HEK293T (cell line): ENCODE data around the gene CISD3.

Experiments used
- CTCF ChIA-PET: fragments of 350-600 bp; formaldehyde crosslinking; extraction: SDS; loops from one replicate; lab custom pipeline; 2021; ENCODE audit warnings: antibody characterized with exemption, inconsistent platforms; lab: Yijun Ruan, JAX
- POLR2A ChIA-PET: fragments of 350-600 bp; formaldehyde crosslinking; extraction: SDS; loops from one replicate; lab custom pipeline; 2020; ENCODE audit warnings: antibody characterized with exemption, inconsistent platforms; lab: Yijun Ruan, JAX
- DNase-seq: peaks from one replicate; pipeline ENCODE4 v3.0.0; 2012; ENCODE audit warnings: mixed read lengths; ENCODE audit errors: extremely low spot score
- ARNT ChIP-seq: fragments of 450-650 bp; IDR thresholded peaks from 2 replicates; pipeline ENCODE4 v1.6.1; 2017; ENCODE audit warnings: mild to moderate bottlenecking
- BHLHE40 ChIP-seq: fragments of 450-650 bp; IDR thresholded peaks from 2 replicates; pipeline ENCODE4 v1.6.1; 2016; ENCODE audit warnings: mild to moderate bottlenecking, moderate library complexity, borderline replicate concordance
- CTBP1 ChIP-seq: fragments of 450-650 bp; IDR thresholded peaks from 2 replicates; pipeline ENCODE4 v1.6.1; 2016; ENCODE audit warnings: borderline replicate concordance
- ELF4 ChIP-seq: fragments of 450-650 bp; IDR thresholded peaks from 2 replicates; pipeline ENCODE4 v1.6.1; 2017; ENCODE audit warnings: antibody characterized with exemption
- FOXA1 ChIP-seq: fragments of 450-650 bp; IDR thresholded peaks from 2 replicates; pipeline ENCODE4 v1.6.1; 2016; ENCODE audit warnings: mild to moderate bottlenecking
- FOXK2 ChIP-seq: fragments of 450-650 bp; IDR thresholded peaks from 2 replicates; pipeline ENCODE4 v1.6.1; 2016; ENCODE audit warnings: mild to moderate bottlenecking
- FOXM1 ChIP-seq: fragments of 450-650 bp; IDR thresholded peaks from 2 replicates; pipeline ENCODE4 v1.6.1; 2017; ENCODE audit warnings: mild to moderate bottlenecking, borderline replicate concordance
- HDGF ChIP-seq: fragments of 450-650 bp; IDR thresholded peaks from 2 replicates; pipeline ENCODE4 v1.6.1; 2017; ENCODE audit warnings: antibody characterized with exemption, borderline replicate concordance
- L3MBTL2 ChIP-seq: fragments of 450-650 bp; conservative IDR thresholded peaks from 2 replicates; pipeline ENCODE4 v1.6.1; 2016; ENCODE audit warnings: mild to moderate bottlenecking
- LEF1 ChIP-seq: fragments of 450-650 bp; IDR thresholded peaks from 2 replicates; pipeline ENCODE4 v1.6.1; 2017; ENCODE audit warnings: mild to moderate bottlenecking, borderline replicate concordance
- NFRKB ChIP-seq: fragments of 450-650 bp; IDR thresholded peaks from 2 replicates; pipeline ENCODE4 v1.6.1; 2016; ENCODE audit warnings: mild to moderate bottlenecking, moderate library complexity
- PKNOX1 ChIP-seq: fragments of 450-650 bp; IDR thresholded peaks from 2 replicates; pipeline ENCODE4 v1.6.1; 2016
- SP1 ChIP-seq: fragments of 450-650 bp; IDR thresholded peaks from 2 replicates; pipeline ENCODE4 v1.6.1; 2017
- SUZ12 ChIP-seq: fragments of 450-650 bp; IDR thresholded peaks from 2 replicates; pipeline ENCODE4 v1.6.1; 2016; ENCODE audit warnings: mild to moderate bottlenecking
- TARDBP ChIP-seq: fragments of 450-650 bp; IDR thresholded peaks from 2 replicates; pipeline ENCODE4 v1.6.1; 2016
- ZNF384 ChIP-seq: fragments of 450-650 bp; IDR thresholded peaks from 2 replicates; pipeline ENCODE4 v1.6.1; 2016

CISD3 gene

DNA sequence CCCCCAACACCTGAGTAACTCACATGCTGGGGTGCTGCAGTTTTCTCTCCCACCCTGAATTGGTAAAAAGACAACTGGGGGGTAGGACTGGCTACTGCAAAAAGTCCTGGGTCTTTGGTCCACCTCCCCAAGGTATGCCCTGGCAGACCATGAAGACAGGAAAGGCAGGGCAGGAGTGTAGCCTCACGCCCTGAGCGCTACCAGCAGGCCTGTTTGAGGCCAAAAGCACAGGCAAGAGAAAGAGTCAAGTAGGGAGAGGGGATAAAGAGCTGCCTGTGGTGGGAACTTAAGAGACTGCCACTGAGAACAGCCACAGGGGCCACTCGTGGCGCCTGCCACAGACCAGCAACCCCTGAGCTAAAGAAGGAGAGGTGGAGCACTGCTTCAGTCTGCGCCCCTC lies 36.2 kb downstream of the CISD3 start:
- POLR2A ChIA-PET, result interaction anchor here (0.8 to 1.0 kb wide), 2 partner anchors 11 to 14 kb away, joined by 3 read pairs; partner anchors contain the start of gene PSMB3
- no peak for TF ChIP-seq SUZ12
- TF ChIP-seq NFRKB, result no peak
- TF ChIP-seq TARDBP, result no peak
- TF ChIP-seq FOXM1, result no peak
- TF ChIP-seq LEF1, result no peak
- TF ChIP-seq FOXK2, result no peak
- no peak for TF ChIP-seq ELF4

GRCh38 chr17:38768417-38768816 lies 38.3 kb downstream of the CISD3 start:
- ChIA-PET CTCF (no interaction called here), POLR2A (interaction anchor here (0.9 to 1.5 kb wide), 2 partner anchors 16 to 86 kb away, joined by 3 to 4 read pairs; partner anchors contain the start of gene PSMB3)

More for the DNA sequence above, 36.2 kb downstream of the CISD3 start:
- CTCF ChIA-PET, result no interaction called here
- no peak for DNase-seq

GRCh38 chr17:38773258-38773657 lies 43.1 kb downstream of the CISD3 start:
- POLR2A ChIA-PET, result no interaction called here
- DNase-seq, result no peak
- CTCF ChIA-PET, result no interaction called here
- no peak for TF ChIP-seq BHLHE40
- TF ChIP-seq PKNOX1, result no peak
- TF ChIP-seq ARNT, result no peak
- no peak for TF ChIP-seq HDGF
- TF ChIP-seq FOXM1, result no peak
- no peak for TF ChIP-seq FOXA1
- no peak for TF ChIP-seq ELF4
- no peak for TF ChIP-seq FOXK2
- TF ChIP-seq L3MBTL2, result no peak
- no peak for TF ChIP-seq NFRKB
- TF ChIP-seq SUZ12, result no peak
- TF ChIP-seq LEF1, result no peak
- no peak for TF ChIP-seq CTBP1
- TF ChIP-seq ZNF384, result no peak
- TF ChIP-seq TARDBP, result no peak

More at GRCh38 chr17:38768417-38768816, 38.3 kb downstream of the CISD3 start:
- TF ChIP-seq FOXM1 (no peak), HDGF (no peak), FOXA1 (no peak), SUZ12 (no peak), NFRKB (no peak), TARDBP (no peak), ELF4 (no peak), ARNT (no peak), LEF1 (no peak), CTBP1 (no peak), ZNF384 (no peak), FOXK2 (no peak), BHLHE40 (no peak), L3MBTL2 (no peak), SP1 (no peak)
- DNase-seq, result no peak

DNA sequence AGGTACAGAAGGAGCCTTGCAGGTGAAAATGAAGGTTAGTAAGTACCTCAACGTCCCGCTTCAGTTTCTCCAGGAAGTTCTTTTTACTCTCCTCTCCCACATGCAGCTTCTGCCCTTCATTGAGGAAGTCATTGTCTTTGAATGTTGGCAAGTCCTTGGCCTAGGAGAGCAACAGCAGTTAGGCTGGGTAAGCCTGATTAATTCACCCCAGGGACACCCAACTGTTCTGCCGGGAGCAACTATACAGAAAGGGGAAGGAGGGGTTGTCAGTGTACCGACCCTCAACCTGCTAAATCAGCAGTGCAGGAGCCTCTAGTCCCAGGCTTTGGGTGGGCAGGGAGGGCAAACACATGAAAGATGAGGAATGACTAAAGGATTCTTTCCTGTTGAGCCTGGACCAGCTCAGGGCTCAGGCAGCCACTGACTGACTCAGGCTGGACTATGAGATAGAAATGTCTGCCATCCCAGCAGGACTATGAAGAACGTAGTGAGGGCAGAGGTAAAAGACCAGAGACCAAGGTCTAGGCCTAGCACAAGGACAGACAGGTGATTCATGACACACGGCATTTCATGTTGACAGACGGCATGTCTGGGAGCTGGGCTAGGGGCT lies 47.6 kb downstream of the CISD3 start:
- ChIA-PET CTCF (interaction anchor here (0.6 kb wide), 1 partner anchor 25 kb away, joined by 3 read pairs; the partner anchor contains the start of gene PSMB3), POLR2A (interaction anchor here (1.3 kb wide), 1 partner anchor 11 kb away, joined by 3 read pairs; no protein-coding TSS in a partner anchor)
- DNase-seq, result no peak
- TF ChIP-seq L3MBTL2, result no peak
- TF ChIP-seq SP1, result no peak
- no peak for TF ChIP-seq SUZ12
- TF ChIP-seq LEF1, result no peak

- POLR2A ChIA-PET, result interaction anchor here (0.8 to 1.9 kb wide), 3 partner anchors 18 to 74 kb away, joined by 3 to 6 read pairs (median 3); partner anchors contain the start of gene RPL23
- no peak for TF ChIP-seq TARDBP
- no peak for TF ChIP-seq FOXA1
- TF ChIP-seq FOXK2, result no peak
- TF ChIP-seq ARNT, result no peak
- no peak for TF ChIP-seq ZNF384
- no peak for TF ChIP-seq NFRKB
- no peak for TF ChIP-seq SUZ12
- no peak for TF ChIP-seq L3MBTL2
- TF ChIP-seq PKNOX1, result no peak
- TF ChIP-seq ELF4, result no peak
- no peak for TF ChIP-seq HDGF
- no peak for TF ChIP-seq FOXM1
- TF ChIP-seq SP1, result no peak
- TF ChIP-seq CTBP1, result no peak
- no peak for TF ChIP-seq BHLHE40
- TF ChIP-seq LEF1, result no peak
Measured at GRCh38 chr17:38779965-38780752, 50.0 kb downstream of the CISD3 start.

GRCh38 chr17:38783227-38783626 lies 53.1 kb downstream of the CISD3 start:
- POLR2A ChIA-PET, result no interaction called here
- no peak for DNase-seq
- CTCF ChIA-PET, result no interaction called here
- TF ChIP-seq CTBP1, result no peak
- TF ChIP-seq NFRKB, result no peak
- no peak for TF ChIP-seq TARDBP
- no peak for TF ChIP-seq SUZ12
- no peak for TF ChIP-seq L3MBTL2
- TF ChIP-seq ELF4, result no peak
- TF ChIP-seq SP1, result no peak
- TF ChIP-seq ARNT, result no peak

More at GRCh38 chr17:38779965-38780752, 50.0 kb downstream of the CISD3 start:
- CTCF ChIA-PET, result interaction anchor here (2.4 kb wide), 1 partner anchor 18 kb away, joined by 6 read pairs; no protein-coding TSS in a partner anchor
- DNase-seq, result no peak
